ENCODE measurements around the gene CCR3. TPM values are rescaled to one million over a fixed set of nuclear protein-coding genes. Genes with fewer than 3 reads are reported as not detected.
A peak's percentile ranks its signal among the peaks of the same experiment; 100 is the strongest.

CCR3 gene
- total RNA-seq, 4 donors from 2014 or later, result not detected

GRCh38 chr3:46282041-46282440 is 39.8 kb downstream of the CCR3 start:
- Histone ChIP-seq H3K4me3 (no peak overlapping the region), H3K4me1 (no peaks in the 10 kb centered on the region), H3K9me3 (no peaks in the 10 kb centered on the region), H3K36me3 (no peaks in the 10 kb centered on the region), H3K27me3 (no peaks in the 10 kb centered on the region), H3K27ac (no peak overlapping the region)
- no peak for TF ChIP-seq POLR2A (IDR thresholded peaks at IDR 0.05)
- TF ChIP-seq, protein P1, sequence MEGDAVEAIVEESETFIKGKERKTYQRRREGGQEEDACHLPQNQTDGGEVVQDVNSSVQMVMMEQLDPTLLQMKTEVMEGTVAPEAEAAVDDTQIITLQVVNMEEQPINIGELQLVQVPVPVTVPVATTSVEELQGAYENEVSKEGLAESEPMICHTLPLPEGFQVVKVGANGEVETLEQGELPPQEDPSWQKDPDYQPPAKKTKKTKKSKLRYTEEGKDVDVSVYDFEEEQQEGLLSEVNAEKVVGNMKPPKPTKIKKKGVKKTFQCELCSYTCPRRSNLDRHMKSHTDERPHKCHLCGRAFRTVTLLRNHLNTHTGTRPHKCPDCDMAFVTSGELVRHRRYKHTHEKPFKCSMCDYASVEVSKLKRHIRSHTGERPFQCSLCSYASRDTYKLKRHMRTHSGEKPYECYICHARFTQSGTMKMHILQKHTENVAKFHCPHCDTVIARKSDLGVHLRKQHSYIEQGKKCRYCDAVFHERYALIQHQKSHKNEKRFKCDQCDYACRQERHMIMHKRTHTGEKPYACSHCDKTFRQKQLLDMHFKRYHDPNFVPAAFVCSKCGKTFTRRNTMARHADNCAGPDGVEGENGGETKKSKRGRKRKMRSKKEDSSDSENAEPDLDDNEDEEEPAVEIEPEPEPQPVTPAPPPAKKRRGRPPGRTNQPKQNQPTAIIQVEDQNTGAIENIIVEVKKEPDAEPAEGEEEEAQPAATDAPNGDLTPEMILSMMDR (IDR thresholded peaks at IDR 0.05), result no peak
- DNase-seq, result no peak

- Histone ChIP-seq H3K36me3 (no peaks in the 10 kb centered on the region), H3K4me1 (no peaks in the 10 kb centered on the region), H3K9me3 (no peaks in the 10 kb centered on the region), H3K4me3 (no peak overlapping the region), H3K27ac (peak overlapping the region in 2 of 4 donors; percentile 28 to 33), H3K27me3 (no peaks in the 10 kb centered on the region)
- no peak for DNase-seq
- no peak for TF ChIP-seq POLR2A (IDR thresholded peaks at IDR 0.05)
- TF ChIP-seq, protein P1 (IDR thresholded peaks at IDR 0.05), result no peak
Observed at GRCh38 chr3:46282696-46283095, 40.4 kb downstream of the CCR3 start.

DNA sequence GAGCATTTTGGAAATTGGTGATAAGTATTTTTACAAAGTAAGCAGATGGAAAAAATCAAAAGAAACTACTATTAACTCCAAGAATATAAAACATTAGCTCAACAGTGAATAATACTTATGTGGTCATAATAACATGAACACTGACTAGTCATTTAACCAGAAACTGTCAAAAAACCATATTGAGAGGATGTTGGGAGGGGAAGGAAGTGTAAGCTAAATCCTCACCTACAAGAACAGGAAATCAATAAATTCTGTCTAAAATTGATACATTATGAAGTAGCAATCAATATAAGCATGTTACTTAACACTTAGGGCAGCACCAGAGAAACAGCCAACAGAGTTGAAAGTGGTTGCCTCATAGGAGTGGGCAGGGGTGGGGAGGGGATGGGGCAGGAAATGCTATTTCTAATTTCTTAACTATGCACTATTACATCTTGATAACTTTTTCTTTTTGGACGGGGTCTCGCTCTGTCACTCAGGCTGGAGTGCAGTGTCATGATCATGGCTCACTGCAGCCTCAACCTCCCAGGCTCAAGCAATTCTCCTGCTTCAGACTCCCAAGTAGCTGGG is 41.7 kb downstream of the CCR3 start:
- H3K4me3 ChIP-seq, result no peak overlapping the region
- peak overlapping the region in 3 of 4 donors; percentile 3 to 22 (median 9) for H3K27ac ChIP-seq
- H3K36me3 ChIP-seq, result no peaks in the 10 kb centered on the region
- H3K27me3 ChIP-seq, result no peaks in the 10 kb centered on the region
- TF ChIP-seq, protein P1 (IDR thresholded peaks at IDR 0.05), result no peak
- no peak for TF ChIP-seq POLR2A (IDR thresholded peaks at IDR 0.05)
- H3K4me1 ChIP-seq, result no peaks in the 10 kb centered on the region
- H3K9me3 ChIP-seq, result no peaks in the 10 kb centered on the region
- DNase-seq, result no peak

- Histone ChIP-seq H3K9me3 (no peaks in the 10 kb centered on the region), H3K27me3 (no peaks in the 10 kb centered on the region), H3K27ac (peak overlapping the region; percentile 3 to 66 (median 30)), H3K36me3 (no peaks in the 10 kb centered on the region), H3K4me3 (no peak overlapping the region), H3K4me1 (no peaks in the 10 kb centered on the region)
- TF ChIP-seq, protein P1 (IDR thresholded peaks at IDR 0.05), result no peak
- no peak for TF ChIP-seq POLR2A (IDR thresholded peaks at IDR 0.05)
- DNase-seq, result peak in 1 of 3 donors; percentile 61
Observed at GRCh38 chr3:46284981-46285683, 42.9 kb downstream of the CCR3 start.

GRCh38 chr3:46285931-46286619 is 43.8 kb downstream of the CCR3 start:
- H3K27ac ChIP-seq, result peak overlapping the region in 1 of 4 donors; percentile 24
- no peaks in the 10 kb centered on the region for H3K4me1 ChIP-seq
- no peaks in the 10 kb centered on the region for H3K9me3 ChIP-seq
- no peak for TF ChIP-seq POLR2A (IDR thresholded peaks at IDR 0.05)
- TF ChIP-seq, protein P1 (IDR thresholded peaks at IDR 0.05), result no peak
- no peak overlapping the region for H3K4me3 ChIP-seq
- no peak for DNase-seq
- no peaks in the 10 kb centered on the region for H3K27me3 ChIP-seq
- no peaks in the 10 kb centered on the region for H3K36me3 ChIP-seq
